Colonic mucosa (tissue), 4 donors: ENCODE data around the gene TSHZ1. TPM values are rescaled to one million over a fixed set of nuclear protein-coding genes. Genes with fewer than 3 reads are reported as not detected.

Source experiments
- DNase-seq: peaks from one replicate; pipeline ENCODE4 v3.0.0-alpha.2; 2020
- H3K27ac ChIP-seq: fragments of 200-600 bp; one replicate; pipeline ENCODE4 v1.8.0; 2021
- H3K27me3 ChIP-seq: fragments of 200-600 bp; one replicate; pipeline ENCODE4 v1.8.0; 2021
- H3K36me3 ChIP-seq: fragments of 200-600 bp; one replicate; pipeline ENCODE4 v1.8.0; 2021
- H3K4me1 ChIP-seq: fragments of 200-600 bp; one replicate; pipeline ENCODE4 v1.8.0; 2021; ENCODE audit warnings: mild to moderate bottlenecking
- H3K4me3 ChIP-seq: fragments of 200-600 bp; one replicate; pipeline ENCODE4 v1.8.0; 2021
- H3K9ac ChIP-seq, 2 donors: one replicate each; pipeline ENCODE4 v1.7.0; 2013; ENCODE audit warnings: control low read depth in 2 of 2, low read depth in 2 of 2, low read length in 2 of 2
- H3K9me3 ChIP-seq: fragments of 200-600 bp; one replicate; pipeline ENCODE4 v1.8.0; 2021
- intact Hi-C: fragments of 100-400 bp; cut with DNase I; formaldehyde crosslinking; loops from one replicate; pipeline ENCODE4 v1.14.1; 2022
- total RNA-seq, 2 donors: library from RNA; stranded (reverse); fragmentation: NEBNext Ultra II Directional in 1 of 2; extraction: Animal tissue kit (Norgen Biotek cat#: 25700) in 1 of 2; gene quantifications; one replicate each; pipeline ENCODE4 v1.2.1, GENCODE V29; 2021
- TF ChIP-seq, protein P1 (sequence below): fragments of 200-600 bp; IDR thresholded peaks from one replicate; pipeline ENCODE4 v1.8.0; 2022; ENCODE audit warnings: antibody characterized with exemption, mild to moderate bottlenecking
- donor health status: healthy.
- donor health status: DM: no; HTN: no; CAD: no.
- donor health status: DM: no; HTN: no; CAD: no.

TSHZ1 gene
- total RNA-seq, 2 donors from 2014 or later, result 16.6 to 34.3 TPM

DNA sequence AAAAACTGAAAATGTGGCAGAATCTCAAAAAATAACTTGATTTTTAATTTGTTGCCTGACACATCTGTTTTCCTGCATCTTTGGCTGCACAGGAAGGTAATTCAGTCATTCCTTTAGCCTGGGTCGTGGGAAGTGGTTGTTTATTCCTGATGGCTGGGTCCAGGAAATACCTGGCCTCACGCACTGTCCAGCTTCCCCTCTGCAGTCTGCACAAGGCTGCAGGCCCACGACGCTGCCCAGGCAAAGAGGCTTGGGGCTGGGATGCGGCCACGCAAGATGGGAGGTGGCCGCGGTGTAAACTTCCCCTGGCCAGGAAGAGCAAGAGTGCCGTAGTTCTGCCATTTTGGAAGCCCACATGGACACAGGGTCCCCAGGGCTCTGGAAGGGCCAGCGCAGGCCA, 28.2 kb downstream of the TSHZ1 start:
- DNase-seq, result no peak
- H3K36me3 ChIP-seq, result no peaks in the 10 kb centered on the region
- H3K9ac ChIP-seq, result no peak overlapping the region
- TF ChIP-seq, protein P1, sequence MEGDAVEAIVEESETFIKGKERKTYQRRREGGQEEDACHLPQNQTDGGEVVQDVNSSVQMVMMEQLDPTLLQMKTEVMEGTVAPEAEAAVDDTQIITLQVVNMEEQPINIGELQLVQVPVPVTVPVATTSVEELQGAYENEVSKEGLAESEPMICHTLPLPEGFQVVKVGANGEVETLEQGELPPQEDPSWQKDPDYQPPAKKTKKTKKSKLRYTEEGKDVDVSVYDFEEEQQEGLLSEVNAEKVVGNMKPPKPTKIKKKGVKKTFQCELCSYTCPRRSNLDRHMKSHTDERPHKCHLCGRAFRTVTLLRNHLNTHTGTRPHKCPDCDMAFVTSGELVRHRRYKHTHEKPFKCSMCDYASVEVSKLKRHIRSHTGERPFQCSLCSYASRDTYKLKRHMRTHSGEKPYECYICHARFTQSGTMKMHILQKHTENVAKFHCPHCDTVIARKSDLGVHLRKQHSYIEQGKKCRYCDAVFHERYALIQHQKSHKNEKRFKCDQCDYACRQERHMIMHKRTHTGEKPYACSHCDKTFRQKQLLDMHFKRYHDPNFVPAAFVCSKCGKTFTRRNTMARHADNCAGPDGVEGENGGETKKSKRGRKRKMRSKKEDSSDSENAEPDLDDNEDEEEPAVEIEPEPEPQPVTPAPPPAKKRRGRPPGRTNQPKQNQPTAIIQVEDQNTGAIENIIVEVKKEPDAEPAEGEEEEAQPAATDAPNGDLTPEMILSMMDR, result no peak
- no peaks in the 10 kb centered on the region for H3K9me3 ChIP-seq
- H3K27me3 ChIP-seq, result no peaks in the 10 kb centered on the region
- intact Hi-C loops, result no loop called here
- no peak overlapping the region for H3K27ac ChIP-seq
- no peaks in the 10 kb centered on the region for H3K4me1 ChIP-seq
- no peak overlapping the region for H3K4me3 ChIP-seq

DNA sequence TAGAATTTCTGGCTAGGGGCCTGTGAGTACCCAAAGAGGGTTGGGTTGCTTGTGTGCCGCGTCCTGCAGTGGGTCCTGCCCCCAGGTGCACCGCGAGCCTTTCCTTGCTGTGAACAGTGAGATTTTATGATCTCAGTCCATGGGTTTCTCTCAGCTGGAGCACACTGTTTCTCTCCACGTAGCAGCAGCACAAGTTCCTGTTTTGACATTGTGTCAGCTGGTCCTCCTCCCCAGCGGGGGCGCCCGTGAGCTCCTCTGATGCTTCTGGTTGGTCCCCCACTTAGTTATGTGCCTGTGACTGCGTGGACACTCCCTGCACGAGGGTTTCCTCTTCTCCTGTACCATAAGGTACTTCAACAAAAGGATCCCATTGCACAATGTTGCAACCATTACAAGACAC, 29.8 kb downstream of the TSHZ1 start:
- Histone ChIP-seq H3K36me3 (no peaks in the 10 kb centered on the region), H3K4me3 (no peak overlapping the region), H3K9ac (no peak overlapping the region), H3K4me1 (no peaks in the 10 kb centered on the region), H3K27me3 (no peaks in the 10 kb centered on the region), H3K9me3 (no peaks in the 10 kb centered on the region), H3K27ac (no peak overlapping the region)
- TF ChIP-seq, protein P1, result no peak
- no peak for DNase-seq
- intact Hi-C loops, result no loop called here

DNA sequence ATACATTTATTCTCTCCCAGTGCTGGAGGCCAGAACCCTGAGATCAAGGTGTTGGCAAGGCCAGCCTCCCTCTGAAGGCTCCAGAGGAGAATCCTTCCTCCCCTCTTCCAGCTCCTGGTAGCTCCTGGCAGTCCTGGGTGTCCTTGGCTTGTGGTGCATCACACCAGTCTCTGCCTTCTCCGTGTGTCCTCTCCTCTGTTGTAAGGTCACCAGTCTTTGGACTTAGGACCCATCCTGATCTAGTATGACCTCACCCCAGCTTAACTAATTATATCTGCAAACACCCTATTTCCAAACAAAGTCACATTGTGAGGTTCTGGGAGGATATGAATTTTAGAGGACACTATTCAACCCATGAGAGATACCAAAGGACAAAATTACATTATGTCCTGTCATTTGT, 31.1 kb downstream of the TSHZ1 start:
- Histone ChIP-seq H3K4me3 (no peak overlapping the region), H3K27ac (no peak overlapping the region), H3K4me1 (no peaks in the 10 kb centered on the region), H3K9me3 (no peaks in the 10 kb centered on the region), H3K27me3 (no peaks in the 10 kb centered on the region), H3K9ac (no peak overlapping the region), H3K36me3 (no peaks in the 10 kb centered on the region)
- DNase-seq, result no peak
- intact Hi-C loops, result no loop called here
- TF ChIP-seq, protein P1, result no peak

DNA sequence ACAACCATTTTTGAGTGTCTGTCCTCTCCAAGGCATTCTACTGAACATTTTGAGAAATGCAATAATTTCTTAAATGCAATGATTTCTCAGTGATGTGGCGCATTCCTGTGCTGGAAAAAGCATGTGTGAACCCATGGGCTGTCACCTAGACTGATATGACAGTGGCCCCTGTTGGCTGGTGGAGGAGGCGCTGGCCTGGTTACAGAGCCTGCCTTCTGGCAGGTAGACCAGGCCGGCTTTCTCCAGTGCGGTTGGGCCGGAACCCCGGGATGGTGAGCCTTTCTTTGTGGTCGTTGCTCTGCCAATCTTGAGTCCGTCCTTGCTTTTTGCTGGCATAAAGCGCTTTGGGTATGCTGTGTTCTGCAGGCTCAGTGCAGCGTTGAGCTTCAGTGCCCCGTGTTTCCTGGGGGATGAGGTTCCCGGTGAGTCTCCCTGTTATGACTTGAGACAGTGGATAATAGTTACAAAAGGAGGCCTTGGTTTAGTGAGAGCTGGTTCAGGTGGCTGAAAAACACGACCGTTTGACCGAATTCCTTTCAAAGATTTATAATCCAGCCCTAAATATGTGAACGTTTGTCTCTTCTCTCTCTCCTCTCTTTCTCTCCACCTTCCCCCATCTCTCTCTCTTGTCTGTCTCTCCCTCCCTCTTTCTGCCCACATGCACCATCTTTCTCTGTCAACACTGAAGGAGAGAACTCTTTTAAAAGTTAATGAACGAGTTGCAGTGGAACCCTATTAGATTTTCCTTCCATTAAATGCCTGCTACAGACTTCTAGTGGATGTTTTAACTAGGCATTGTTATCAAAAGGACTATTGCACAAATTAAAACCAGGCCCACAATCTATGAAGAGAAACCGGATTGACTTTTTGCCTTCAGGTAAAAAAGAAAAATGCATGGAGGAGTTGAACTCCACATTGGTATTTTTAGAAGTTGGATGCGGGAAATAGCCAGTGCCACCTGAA, 34.0 kb downstream of the TSHZ1 start:
- Histone ChIP-seq H3K4me1 (no peaks in the 10 kb centered on the region), H3K27ac (no peak overlapping the region), H3K9ac (no peak overlapping the region), H3K4me3 (no peak overlapping the region), H3K27me3 (no peaks in the 10 kb centered on the region), H3K9me3 (no peaks in the 10 kb centered on the region), H3K36me3 (no peaks in the 10 kb centered on the region)
- intact Hi-C loops, result no loop called here
- no peak for DNase-seq
- TF ChIP-seq, protein P1, result peak; percentile 21

DNA sequence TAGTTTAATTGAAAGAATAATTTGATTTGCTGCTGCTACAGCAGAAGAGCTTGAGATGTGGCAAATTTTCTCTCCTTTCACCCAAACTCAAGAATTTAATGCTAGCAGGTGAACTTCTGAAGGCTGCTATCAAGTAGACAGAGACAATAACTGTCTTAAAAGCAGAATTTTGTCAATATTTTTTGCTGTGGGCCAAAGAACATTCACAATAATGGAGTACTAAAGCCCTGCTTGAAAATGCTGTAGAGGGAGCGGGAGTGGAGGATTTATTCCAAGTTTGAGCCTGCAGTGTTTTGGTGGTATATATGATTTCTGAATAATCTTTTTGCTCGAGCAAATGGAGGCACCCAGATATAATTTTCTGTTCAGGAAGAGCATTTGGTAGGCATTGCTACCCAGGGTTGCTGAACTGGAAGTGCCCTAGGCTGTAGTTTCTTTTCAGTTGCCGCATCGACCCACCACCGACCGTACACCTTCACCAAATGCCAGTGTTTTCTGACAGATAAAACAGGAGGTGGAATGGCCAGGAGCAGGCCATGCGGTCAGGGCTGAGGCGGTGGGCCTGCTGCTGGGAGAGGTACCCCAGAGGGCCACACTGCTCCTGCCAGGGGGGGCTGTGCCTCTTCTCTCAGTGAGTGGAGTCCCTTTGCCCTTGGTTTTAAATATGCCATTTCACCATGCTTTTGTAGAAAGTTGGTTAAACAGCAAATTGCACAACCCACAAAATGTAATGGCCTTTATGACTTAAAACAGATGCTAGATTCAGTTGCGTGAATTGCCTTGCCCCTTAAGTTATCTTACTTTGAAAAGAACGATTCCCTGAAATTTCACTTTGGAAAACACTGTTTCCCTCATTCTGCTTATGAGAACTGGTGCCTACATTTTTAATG, 36.4 kb downstream of the TSHZ1 start:
- peak overlapping the region; percentile 17 for H3K4me3 ChIP-seq

More for the DNA sequence above, 36.4 kb downstream of the TSHZ1 start:
- no peaks in the 10 kb centered on the region for H3K27me3 ChIP-seq
- no peaks in the 10 kb centered on the region for H3K9me3 ChIP-seq
- peak overlapping the region; percentile 75 for H3K27ac ChIP-seq
- no peak for DNase-seq
- intact Hi-C loops, result no loop called here
- H3K9ac ChIP-seq, result peak overlapping the region; percentile 46 to 52
- no peaks in the 10 kb centered on the region for H3K36me3 ChIP-seq
- no peaks in the 10 kb centered on the region for H3K4me1 ChIP-seq
- TF ChIP-seq, protein P1, result no peak
